SJCRH30 (cell line): ENCODE data around the gene ICE1. TPM values are rescaled to one million over a fixed set of nuclear protein-coding genes. Genes with fewer than 3 reads are reported as not detected.
"Not testable (repeated sequence)": the region's sequence is repeated elsewhere in the genome, so short reads cannot be mapped to it uniquely, and the experiment has no call there.

Experiments used
- DNase-seq, 2 experiments: peaks; one replicate each; pipeline ENCODE4 v3.0.0-alpha.2; 2015 to 2020
- H3K27ac ChIP-seq: fragments of 250-450 bp; sonication (Bioruptor Pico); 2 replicates; pipeline ENCODE4 v1.5.1; 2020; ENCODE audit warnings: mild to moderate bottlenecking, moderate library complexity
- H3K27me3 ChIP-seq: fragments of 250-450 bp; sonication (Bioruptor Pico); 2 replicates; pipeline ENCODE4 v1.5.1; 2020; ENCODE audit warnings: mild to moderate bottlenecking, moderate library complexity
- H3K36me3 ChIP-seq: fragments of 250-450 bp; sonication (Bioruptor Pico); 2 replicates; pipeline ENCODE4 v1.5.1; 2020; ENCODE audit warnings: mild to moderate bottlenecking, moderate library complexity
- H3K4me1 ChIP-seq: fragments of 250-450 bp; sonication (Bioruptor Pico); 2 replicates; pipeline ENCODE4 v1.5.1; 2020; ENCODE audit warnings: mild to moderate bottlenecking, moderate library complexity
- H3K4me3 ChIP-seq: fragments of 250-450 bp; sonication (Bioruptor Pico); 2 replicates; pipeline ENCODE4 v1.5.1; 2020; ENCODE audit warnings: mild to moderate bottlenecking, moderate library complexity
- H3K9me3 ChIP-seq: fragments of 250-450 bp; sonication (Bioruptor Pico); replicated peaks from 2 replicates; pipeline ENCODE4 v1.5.1; 2020; ENCODE audit warnings: mild to moderate bottlenecking, moderate library complexity
- total RNA-seq: library from RNA; depleted of rRNA; stranded (reverse); fragments of >200 nt; shearing (Covaris generic); gene quantifications from 2 replicates; pipeline ENCODE4 v1.2.3, GENCODE V29; 2014

Gene ICE1
- total RNA-seq, 1 experiment from 2014 or later = 27.0 TPM

DNA sequence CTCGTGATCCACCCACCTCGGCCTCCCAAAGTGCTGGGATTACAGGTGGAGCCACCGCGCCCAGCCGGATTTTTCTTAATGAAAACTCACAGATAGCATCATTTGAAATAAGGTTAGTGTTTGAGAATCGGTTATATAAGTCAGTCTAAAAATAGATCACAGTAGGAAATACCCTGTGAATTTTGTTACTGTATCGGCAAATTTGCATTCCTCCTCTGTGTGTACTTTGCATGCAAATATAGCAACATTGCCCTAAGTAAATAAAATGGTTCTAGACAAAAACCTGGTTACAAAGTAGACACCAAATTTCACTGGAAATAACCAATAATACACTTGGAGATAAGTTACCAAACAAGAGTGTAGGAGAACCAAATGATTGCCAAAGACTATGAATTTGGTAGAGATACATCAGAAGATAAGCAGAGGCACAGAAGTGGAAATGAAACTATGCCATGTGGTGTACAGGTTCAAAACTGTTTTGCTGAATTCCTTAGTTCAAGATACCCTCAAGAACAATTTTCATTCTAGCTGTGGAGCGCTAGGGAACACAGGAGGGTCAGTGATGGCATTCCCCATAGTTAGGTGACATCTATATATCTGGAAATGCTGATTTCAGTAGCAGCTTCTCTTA, 58.1 kb downstream of the ICE1 start:
- H3K9me3 ChIP-seq = no peaks in the 10 kb centered on the region
- DNase-seq = no peak

DNA sequence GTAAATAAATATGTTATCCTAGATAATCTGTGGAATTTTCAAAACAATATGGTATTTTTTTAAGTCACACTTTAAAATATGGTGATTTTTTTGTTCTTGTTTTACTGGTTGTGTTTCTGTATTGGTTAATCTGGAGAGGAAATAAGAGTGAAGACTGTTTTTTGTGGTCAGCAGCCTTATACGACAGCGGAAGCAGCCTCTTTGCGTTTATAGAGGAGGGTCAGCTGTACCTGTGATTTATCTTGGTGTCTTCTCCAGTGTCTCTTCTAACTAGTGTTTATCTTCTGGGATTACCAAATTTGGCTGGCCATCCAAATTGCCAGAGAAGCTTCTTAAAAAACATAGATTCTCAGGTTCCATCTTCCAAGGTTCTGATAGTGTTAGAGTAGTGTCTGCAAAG, 58.7 kb downstream of the ICE1 start:
- Histone ChIP-seq H3K4me1 (no peaks in the 10 kb centered on the region), H3K4me3 (no peak overlapping the region), H3K9me3 (no peaks in the 10 kb centered on the region), H3K27me3 (no peaks in the 10 kb centered on the region), H3K27ac (no peak overlapping the region), H3K36me3 (no peaks in the 10 kb centered on the region)
- DNase-seq = no peak

More for the DNA sequence above, 58.1 kb downstream of the ICE1 start:
- H3K27me3 ChIP-seq = no peaks in the 10 kb centered on the region
- no peaks in the 10 kb centered on the region for H3K36me3 ChIP-seq
- no peak overlapping the region for H3K27ac ChIP-seq
- H3K4me3 ChIP-seq = no peak overlapping the region
- no peaks in the 10 kb centered on the region for H3K4me1 ChIP-seq

DNA sequence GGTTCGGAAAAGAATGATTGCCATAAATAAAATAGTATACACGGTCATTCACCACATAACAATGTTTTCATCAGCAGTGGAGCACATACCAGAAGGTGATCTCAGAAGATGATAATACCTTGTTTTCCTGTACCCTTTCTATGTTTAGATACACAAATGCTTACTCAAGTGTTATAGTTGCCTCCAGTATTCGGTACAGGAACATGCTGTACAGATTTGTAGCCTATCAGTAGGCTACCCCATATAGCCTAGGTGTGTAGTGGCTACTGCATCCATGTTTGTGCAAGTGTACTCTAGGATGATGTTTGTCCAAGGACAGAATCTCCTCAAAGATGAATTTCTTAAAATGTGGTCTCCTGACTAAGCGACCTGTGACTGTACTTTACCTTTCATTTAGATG, 59.2 kb downstream of the ICE1 start:
- H3K27me3 ChIP-seq = no peaks in the 10 kb centered on the region
- no peak overlapping the region for H3K27ac ChIP-seq
- no peak overlapping the region for H3K4me3 ChIP-seq
- H3K36me3 ChIP-seq = no peaks in the 10 kb centered on the region
- no peaks in the 10 kb centered on the region for H3K4me1 ChIP-seq
- DNase-seq = no peak
- no peaks in the 10 kb centered on the region for H3K9me3 ChIP-seq

DNA sequence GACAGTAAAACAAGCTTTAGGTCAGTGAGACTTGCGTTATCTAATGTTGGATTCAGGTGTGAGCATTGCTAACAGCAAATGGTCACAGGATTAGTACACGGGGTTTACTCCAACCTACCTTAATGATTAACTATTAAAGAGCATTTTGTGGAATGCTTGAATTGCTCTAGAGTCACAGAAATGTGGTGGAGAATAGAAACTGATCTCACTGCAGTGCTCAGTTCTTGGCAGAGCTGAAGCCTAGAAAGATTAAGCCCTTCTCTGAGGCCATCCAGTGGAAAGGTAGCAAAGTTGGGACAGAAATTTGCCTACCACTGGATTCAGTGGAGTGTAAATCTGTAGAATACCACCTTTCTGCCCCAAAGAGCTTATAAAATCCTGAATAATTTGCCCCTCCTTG, 60.9 kb downstream of the ICE1 start:
- H3K27me3 ChIP-seq = no peaks in the 10 kb centered on the region
- DNase-seq = no peak
- no peak overlapping the region for H3K27ac ChIP-seq
- no peaks in the 10 kb centered on the region for H3K9me3 ChIP-seq
- H3K4me1 ChIP-seq = peaks cover 16% of the 10 kb centered on the region
- no peaks in the 10 kb centered on the region for H3K36me3 ChIP-seq
- no peak overlapping the region for H3K4me3 ChIP-seq

DNA sequence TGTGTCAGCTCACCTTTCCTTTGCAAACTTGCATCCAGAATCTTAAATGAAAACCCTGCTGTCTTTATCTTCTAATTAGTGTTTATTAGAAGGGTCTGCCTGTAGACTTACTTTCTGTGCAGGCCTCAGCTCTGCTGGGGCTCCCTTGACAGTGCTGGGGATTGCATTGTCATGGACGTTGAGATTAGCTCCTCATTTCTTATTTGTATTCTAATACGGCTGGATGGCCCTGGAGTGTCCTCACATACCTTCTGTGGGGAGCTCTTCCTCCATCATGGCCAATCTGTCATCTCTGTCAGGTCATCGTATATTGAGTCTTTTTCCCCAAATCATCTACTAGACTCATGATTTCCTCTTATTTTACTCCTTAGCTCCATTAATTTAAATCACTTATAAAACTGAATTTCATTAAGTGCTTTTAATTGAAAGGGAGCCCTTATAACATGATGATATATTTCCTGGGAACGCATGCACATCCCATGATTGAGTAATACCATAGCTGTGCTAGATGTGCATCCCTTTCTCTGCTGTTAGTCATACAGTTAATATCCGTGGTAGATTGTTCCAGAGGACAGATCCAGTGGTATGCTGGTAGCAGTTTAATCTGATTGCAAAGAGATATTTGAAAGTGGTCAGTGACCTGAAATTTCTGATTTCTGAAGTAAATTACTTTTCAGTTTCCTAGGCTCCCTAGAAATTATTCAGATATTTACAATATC, 61.6 kb downstream of the ICE1 start:
- Histone ChIP-seq H3K27ac (no peak overlapping the region), H3K4me3 (no peak overlapping the region), H3K36me3 (no peaks in the 10 kb centered on the region), H3K27me3 (no peaks in the 10 kb centered on the region), H3K4me1 (peaks cover 16% of the 10 kb centered on the region), H3K9me3 (no peaks in the 10 kb centered on the region)
- no peak for DNase-seq

DNA sequence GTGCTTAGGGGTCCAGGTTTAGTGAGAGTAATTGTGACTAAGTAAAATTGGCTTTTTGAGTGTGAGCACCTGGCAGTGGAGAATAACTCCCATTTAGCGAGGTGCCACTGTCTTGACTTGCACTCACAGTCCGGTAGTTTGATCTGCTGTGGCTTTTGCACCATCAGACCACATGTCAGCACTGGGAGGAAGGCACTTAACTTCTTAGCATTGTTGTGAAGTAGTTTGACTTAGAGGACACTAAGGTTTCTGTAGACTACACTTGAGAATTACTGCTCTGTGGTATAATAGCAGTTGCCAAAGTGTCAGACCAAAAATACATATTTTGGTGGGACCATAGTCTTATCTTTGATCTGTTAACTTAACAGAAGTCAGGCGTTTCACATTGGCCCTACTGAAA, 63.6 kb downstream of the ICE1 start:
- Histone ChIP-seq H3K4me3 (no peak overlapping the region), H3K27ac (no peak overlapping the region), H3K27me3 (no peaks in the 10 kb centered on the region), H3K36me3 (no peaks in the 10 kb centered on the region), H3K4me1 (peaks cover 16% of the 10 kb centered on the region), H3K9me3 (no peaks in the 10 kb centered on the region)
- DNase-seq = no peak

DNA sequence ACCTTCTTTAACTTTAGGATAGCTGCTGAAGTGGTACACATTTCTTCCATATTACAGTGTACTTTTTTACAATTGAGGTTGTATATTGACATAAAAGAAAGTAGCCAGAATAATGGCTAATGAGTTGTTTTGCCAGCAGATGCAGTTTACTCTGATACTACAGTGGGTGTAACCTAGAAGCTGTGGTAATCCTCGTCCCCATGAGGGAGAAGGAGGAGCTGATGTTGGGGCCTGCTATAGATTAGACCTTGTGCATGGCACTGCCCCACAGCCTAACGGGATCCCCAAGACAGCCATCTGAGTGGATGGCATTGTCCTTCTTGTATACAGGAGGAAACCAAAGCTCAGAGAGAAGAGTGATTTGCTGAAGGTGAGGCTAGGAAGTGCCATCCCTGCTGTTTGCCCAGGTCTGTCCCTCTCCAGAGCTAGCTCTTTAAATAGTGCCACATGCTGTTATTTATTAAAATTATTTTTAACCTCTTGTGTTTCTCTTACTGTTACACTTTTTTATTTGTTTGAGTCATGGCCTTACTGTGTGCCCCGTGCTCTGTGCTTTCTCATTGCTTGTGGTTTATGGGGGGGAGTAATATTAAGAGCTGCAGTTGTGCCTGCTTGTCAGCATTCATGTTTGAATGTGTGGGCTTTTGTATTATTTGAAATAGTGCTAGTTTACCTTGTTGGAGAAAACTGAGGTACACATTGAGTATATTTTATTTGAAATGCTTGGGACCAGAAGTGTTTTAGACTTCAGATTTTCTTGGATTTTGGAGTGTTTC, 65.3 kb downstream of the ICE1 start:
- peak; percentile 31 to 65 for DNase-seq
- H3K27ac ChIP-seq = peak overlapping the region; percentile 65

DNA sequence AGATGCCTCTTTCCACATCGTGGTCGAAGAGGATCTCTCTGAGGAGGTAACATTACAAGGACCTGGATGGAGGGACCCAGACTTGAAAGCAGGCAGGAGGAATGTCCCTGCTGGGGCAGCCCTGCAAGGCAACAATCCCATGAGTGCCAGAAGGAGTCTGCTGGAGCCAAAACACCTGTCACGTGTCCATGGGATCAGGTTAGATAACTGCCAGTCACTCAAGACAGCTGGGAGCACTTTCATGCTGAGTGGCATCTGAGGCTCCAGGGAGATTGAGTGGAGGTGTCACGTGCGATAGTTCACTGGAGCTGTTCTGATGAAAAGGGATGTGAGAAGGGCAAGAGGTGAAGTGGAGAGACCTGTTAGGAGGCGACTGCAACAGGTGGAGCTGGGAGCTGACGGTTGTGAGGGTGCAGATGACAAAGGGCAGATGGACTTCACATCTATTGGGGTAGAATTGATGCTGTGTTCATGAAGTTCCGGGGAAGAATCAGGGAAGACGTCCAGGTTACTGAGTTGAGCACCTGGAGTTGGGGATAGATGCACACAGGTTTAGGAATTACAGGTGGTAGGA, 68.4 kb downstream of the ICE1 start:
- Histone ChIP-seq H3K27me3 (no peaks in the 10 kb centered on the region), H3K4me3 (no peak overlapping the region), H3K27ac (no peak overlapping the region), H3K9me3 (no peaks in the 10 kb centered on the region), H3K36me3 (no peaks in the 10 kb centered on the region), H3K4me1 (peaks cover 16% of the 10 kb centered on the region)
- DNase-seq = no peak

More for the DNA sequence above, 65.3 kb downstream of the ICE1 start:
- H3K4me3 ChIP-seq = no peak overlapping the region
- H3K27me3 ChIP-seq = no peaks in the 10 kb centered on the region
- H3K9me3 ChIP-seq = no peaks in the 10 kb centered on the region
- H3K4me1 ChIP-seq = peaks cover 16% of the 10 kb centered on the region
- no peaks in the 10 kb centered on the region for H3K36me3 ChIP-seq

DNA sequence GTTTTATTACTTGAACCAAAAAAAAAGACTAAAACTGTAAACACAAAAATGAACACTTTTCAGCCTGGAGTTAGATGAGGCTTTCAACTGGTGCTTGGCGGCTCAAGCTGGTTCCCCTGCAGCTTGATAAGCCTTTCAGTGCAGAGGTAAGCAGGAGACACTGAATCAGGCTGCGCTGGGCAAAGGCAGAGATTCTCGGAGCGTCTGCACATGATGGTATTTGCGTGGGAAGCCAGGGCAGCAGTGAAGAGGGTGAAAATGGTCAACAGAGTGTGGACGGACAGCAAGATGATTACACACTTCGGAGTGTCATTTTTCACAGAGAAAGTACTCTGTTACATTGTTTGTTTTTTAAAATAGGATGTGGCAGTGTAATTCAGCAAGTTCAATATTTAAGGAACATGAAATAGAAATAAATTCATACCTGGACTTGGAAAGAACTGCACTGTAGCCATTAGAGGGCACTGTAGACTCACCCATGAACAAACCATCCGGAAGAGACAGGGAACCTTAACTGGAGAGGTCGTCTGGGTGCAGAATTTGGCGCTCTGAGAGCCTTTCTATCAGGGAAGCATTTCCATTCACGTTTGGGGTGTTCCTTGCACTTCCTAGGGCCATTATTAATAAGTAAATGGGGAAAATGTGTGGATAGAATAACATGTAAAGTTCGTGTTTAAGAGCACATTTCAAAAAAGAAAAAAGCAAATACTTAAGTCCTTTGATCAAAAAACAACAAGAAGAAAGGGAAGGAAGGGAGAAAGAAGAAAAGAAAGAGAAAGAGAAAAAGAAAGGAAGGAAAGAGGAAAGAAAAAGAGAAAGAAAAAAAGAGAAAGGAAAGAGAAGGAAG, 69.8 kb downstream of the ICE1 start:
- no peaks in the 10 kb centered on the region for H3K36me3 ChIP-seq
- H3K27ac ChIP-seq = no peak overlapping the region
- H3K27me3 ChIP-seq = no peaks in the 10 kb centered on the region
- H3K4me3 ChIP-seq = no peak overlapping the region
- H3K4me1 ChIP-seq = peaks cover 10% of the 10 kb centered on the region; the same call in 1 of the 2 replicates
- peak; percentile 8 to 56 for DNase-seq
- H3K9me3 ChIP-seq = no peaks in the 10 kb centered on the region

DNA sequence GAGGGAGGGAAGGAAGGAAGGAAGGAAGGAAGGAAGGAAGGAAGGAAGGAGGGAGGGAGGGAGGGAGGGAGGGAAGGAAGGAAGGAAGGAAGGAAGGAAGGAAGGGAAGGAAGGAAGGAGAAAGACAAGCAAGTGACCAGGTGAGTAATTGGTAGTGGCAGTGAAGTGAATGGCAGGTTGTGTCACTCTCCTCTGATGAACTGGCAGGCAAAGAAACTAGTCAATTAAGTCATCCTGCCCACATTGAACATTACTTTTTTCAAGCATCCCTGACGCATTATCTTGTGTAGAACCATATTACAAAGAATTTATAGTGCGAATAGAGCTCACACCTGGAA, 70.4 kb downstream of the ICE1 start:
- not testable (repeated sequence) for H3K4me3 ChIP-seq, DNase-seq, H3K9me3 ChIP-seq, H3K36me3 ChIP-seq, H3K27ac ChIP-seq, H3K4me1 ChIP-seq, H3K27me3 ChIP-seq

DNA sequence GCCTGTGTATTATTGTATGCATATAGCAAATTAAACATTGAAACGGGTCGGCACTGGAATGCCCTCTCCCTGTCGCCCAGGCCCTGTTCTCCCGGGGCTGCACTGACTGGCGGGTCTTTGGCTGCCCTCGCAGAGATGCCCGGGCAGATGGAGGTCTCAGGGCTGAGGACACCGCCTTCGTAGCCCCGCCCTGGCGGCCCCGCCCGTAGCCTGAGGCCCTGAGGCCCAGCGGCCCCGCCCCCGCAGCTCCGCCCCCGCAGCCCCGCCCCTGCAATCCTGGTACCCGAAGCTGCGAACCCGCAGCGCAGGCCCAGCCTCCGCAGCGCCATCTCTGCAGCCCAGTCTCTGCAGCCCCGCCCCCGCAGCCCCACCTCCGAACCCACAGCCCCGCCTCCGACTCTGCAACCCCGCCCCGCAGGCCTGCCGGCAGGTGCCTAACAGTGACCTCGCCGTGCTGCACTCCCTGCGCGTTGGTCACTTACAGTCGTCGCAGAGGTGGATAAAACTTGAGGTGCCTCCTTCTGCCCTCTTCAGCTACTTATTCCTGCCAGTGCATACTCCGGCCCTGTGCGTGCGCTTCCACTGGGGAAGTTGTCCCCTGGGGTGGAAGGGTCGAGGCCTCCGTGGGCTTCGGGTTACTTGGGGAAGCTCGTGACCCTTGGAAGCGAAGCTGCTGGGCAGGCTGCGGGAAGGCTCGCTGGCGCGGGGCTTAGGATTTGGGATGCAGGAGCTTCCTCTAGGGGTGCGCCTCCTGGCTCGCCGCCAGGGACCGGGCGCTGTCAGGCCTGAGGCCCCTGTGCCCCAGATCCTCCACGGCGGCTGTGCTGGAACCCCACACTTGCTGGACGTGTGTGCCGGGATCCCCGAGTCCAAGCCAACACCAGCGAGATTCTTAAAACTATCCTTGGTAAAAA, 72.3 kb downstream of the ICE1 start:
- Histone ChIP-seq H3K27me3 (no peaks in the 10 kb centered on the region), H3K9me3 (no peaks in the 10 kb centered on the region), H3K4me3 (no peak overlapping the region), H3K36me3 (no peaks in the 10 kb centered on the region), H3K4me1 (no peaks in the 10 kb centered on the region), H3K27ac (no peak overlapping the region)
- no peak for DNase-seq

DNA sequence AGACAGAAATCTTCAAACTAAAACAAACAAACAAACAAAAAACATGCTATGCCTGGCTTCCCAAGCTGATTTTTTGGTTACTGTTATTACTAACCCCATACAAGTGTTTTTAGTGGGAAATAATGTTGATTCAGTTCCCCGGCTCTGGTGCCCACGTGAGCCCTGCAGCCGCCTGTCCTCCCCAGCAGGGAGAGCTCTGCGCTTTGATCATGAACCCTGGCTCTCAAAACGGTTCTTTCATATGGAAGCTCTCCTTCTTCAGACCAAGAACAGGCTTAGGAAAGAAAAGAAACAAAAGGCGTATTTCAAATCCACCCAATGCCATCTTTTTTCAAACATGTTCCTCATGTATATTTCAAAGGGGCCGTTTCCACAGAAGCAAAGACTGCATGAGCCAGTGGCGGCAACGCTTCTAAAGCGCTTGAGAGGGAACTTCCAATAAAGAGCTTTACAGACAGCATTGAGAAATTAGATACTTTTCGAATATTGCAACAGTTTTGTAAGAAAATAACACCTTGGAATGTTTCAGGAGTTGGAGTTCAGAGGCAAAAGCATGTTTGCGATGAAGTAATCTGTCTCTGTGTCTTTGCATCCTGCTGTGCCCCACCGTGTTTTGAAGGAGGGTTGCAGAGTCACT, 74.8 kb downstream of the ICE1 start:
- no peaks in the 10 kb centered on the region for H3K27me3 ChIP-seq
- DNase-seq = peak; percentile 4 to 26
- no peaks in the 10 kb centered on the region for H3K36me3 ChIP-seq
- no peaks in the 10 kb centered on the region for H3K9me3 ChIP-seq
- no peak overlapping the region for H3K27ac ChIP-seq
- no peak overlapping the region for H3K4me3 ChIP-seq
- H3K4me1 ChIP-seq = no peaks in the 10 kb centered on the region

DNA sequence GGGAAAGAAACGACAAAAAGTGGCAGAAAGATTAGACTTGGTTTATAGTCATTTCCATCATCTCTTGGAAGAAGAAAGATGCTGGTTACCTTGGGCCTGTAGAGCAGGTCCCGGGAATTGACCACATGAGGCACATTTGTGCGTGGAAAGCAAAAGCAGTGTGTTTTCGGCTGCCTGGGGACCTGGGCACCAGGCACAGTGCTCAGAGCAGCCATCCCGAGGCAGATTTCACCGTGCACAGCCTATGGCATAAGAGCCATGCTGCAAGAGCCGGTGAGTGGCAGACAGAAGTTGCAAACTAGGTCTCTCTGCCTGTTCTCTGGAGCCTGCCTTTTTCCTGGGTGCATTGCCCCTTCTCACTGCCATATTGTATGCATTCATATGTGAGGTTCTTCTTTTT, 77.0 kb downstream of the ICE1 start:
- Histone ChIP-seq H3K27ac (no peak overlapping the region), H3K9me3 (no peaks in the 10 kb centered on the region)

More for the DNA sequence above, 77.0 kb downstream of the ICE1 start:
- Histone ChIP-seq H3K4me1 (no peaks in the 10 kb centered on the region), H3K36me3 (no peaks in the 10 kb centered on the region), H3K4me3 (no peak overlapping the region), H3K27me3 (no peaks in the 10 kb centered on the region)
- no peak for DNase-seq
